Lung (tissue), 12 donors: Measurements from ENCODE around the gene GAB2. TPM values are rescaled to one million over a fixed set of nuclear protein-coding genes. Genes with fewer than 3 reads are reported as not detected.

ENCODE experiments used
- ATAC-seq: fragments of 200-7000 bp; cut with Tn5 transposase; one replicate; pipeline ENCODE4 v1.9.1; 2020; ENCODE audit warnings: moderate number of reproducible peaks; ENCODE audit not compliant: insufficient read depth, low FRiP score
- DNase-seq, 3 donors: peaks; one replicate each; pipeline ENCODE4 v3.0.0-alpha.2; 2013 to 2017
- H3K27ac ChIP-seq, 2 donors: one replicate each; pipeline ENCODE4 v1.5.1; 2013; ENCODE audit warnings: mild to moderate bottlenecking in 2 of 2, moderate library complexity in 2 of 2, control low read depth in 1 of 2, inconsistent platforms in 1 of 2, low read depth in 1 of 2, low read length in 1 of 2
- H3K27me3 ChIP-seq, 3 donors: one replicate each; pipeline ENCODE4 v1.5.1; 2013; ENCODE audit warnings: low read length in 2 of 3; ENCODE audit not compliant: control insufficient read depth in 3 of 3, insufficient read depth in 3 of 3
- H3K36me3 ChIP-seq, 4 donors: one replicate each; pipeline ENCODE4 v1.5.1; 2013; ENCODE audit warnings: low read length in 4 of 4, mild to moderate bottlenecking in 1 of 4, moderate library complexity in 1 of 4; ENCODE audit not compliant: control insufficient read depth in 4 of 4, insufficient read depth in 4 of 4
- H3K4me1 ChIP-seq, 5 donors: one replicate each; pipeline ENCODE4 v1.5.1; 2013; ENCODE audit warnings: low read length in 5 of 5, mild to moderate bottlenecking in 2 of 5, moderate library complexity in 1 of 5; ENCODE audit not compliant: control insufficient read depth in 5 of 5, insufficient read depth in 5 of 5
- H3K4me3 ChIP-seq: one replicate; pipeline ENCODE4 v1.5.1; 2013; ENCODE audit warnings: mild to moderate bottlenecking, control low read depth, moderate library complexity
- H3K9ac ChIP-seq, 2 donors: one replicate each; pipeline ENCODE4 v1.5.1; 2013; ENCODE audit warnings: low read length in 2 of 2, control low read depth in 1 of 2; ENCODE audit not compliant: insufficient read depth in 1 of 2
- H3K9me3 ChIP-seq, 4 donors: one replicate each; pipeline ENCODE4 v1.5.1; 2013; ENCODE audit warnings: low read length in 3 of 4, mild to moderate bottlenecking in 1 of 4, moderate library complexity in 1 of 4; ENCODE audit not compliant: control insufficient read depth in 4 of 4, insufficient read depth in 3 of 4
- CTCF ChIP-seq: IDR thresholded peaks from 2 replicates; pipeline ENCODE4 v1.5.1; 2012; ENCODE audit warnings: mild to moderate bottlenecking; ENCODE audit errors: control extremely low read depth, extremely low read depth
- WGBS, 2 donors: extraction: QIAGEN DNeasy Blood & Tissue Kit; methylation state at CpG; one replicate each; pipeline ENCODE4 v1.1.7; 2013; 5-methylcytosine and 5-hydroxymethylcytosine counted together
- polyA plus RNA-seq, 2 donors: library from polyadenylated mRNA; stranded (reverse); fragments of 200-250 nt; gene quantifications; one replicate each; pipeline ENCODE4 v1.2.1, GENCODE V29; 2013
- total RNA-seq, 2 donors: library from RNA; depleted of rRNA in 1 of 2; stranded (reverse); fragments of >200 nt in 1 of 2; gene quantifications; one replicate each; pipeline ENCODE4 v1.2.1, GENCODE V29; 2014 to 2021
- donor health status: control.
- donor health status: control.
- donor health status: Bipolar disorder and iron deficiency.
- donor health status: healthy.
- donor health status: DM: yes; HTN: yes; CAD: no.

Gene GAB2
- total and polyA plus RNA-seq, 4 donors = 17.8 to 47.9 (median 23.1) TPM

- Histone ChIP-seq H3K4me1 (peaks cover 0 to 10% (median 0%) of the 10 kb centered on the region in 5 donors), H3K9me3 (no peaks in the 10 kb centered on the region), H3K27ac (no peak overlapping the region), H3K36me3 (no peaks in the 10 kb centered on the region), H3K9ac (no peak overlapping the region), H3K4me3 (no peak overlapping the region), H3K27me3 (no peaks in the 10 kb centered on the region)
- WGBS, 2 donors = 82 to 91% methylated on average over 6 of the region's 6 CpGs
- no peak for TF ChIP-seq CTCF
- ATAC-seq (no peak), DNase-seq (no peak)
These were observed 89.7 kb downstream of the GAB2 start for GRCh38 chr11:78327945-78328344.

- WGBS, 2 donors = 69 to 71% methylated on average over 4 of the region's 4 CpGs
- no peak for DNase-seq
- no peak for TF ChIP-seq CTCF
These were observed 92.3 kb downstream of the GAB2 start for GRCh38 chr11:78325274-78325781.

GRCh38 chr11:78323363-78323762 is 94.3 kb downstream of the GAB2 start:
- Histone ChIP-seq H3K9me3 (no peaks in the 10 kb centered on the region), H3K36me3 (no peaks in the 10 kb centered on the region), H3K9ac (no peak overlapping the region), H3K4me1 (peaks cover 9 to 19% (median 15%) of the 10 kb centered on the region in 5 donors), H3K27ac (no peak overlapping the region), H3K27me3 (no peaks in the 10 kb centered on the region), H3K4me3 (no peak overlapping the region)
- 86% methylated on average over 6 of the region's 6 CpGs for WGBS, 2 donors
- TF ChIP-seq CTCF = no peak
- DNase-seq (no peak), ATAC-seq (no peak)

More at GRCh38 chr11:78325274-78325781, 92.3 kb downstream of the GAB2 start:
- H3K9ac ChIP-seq = no peak overlapping the region
- no peak for ATAC-seq
- H3K27ac ChIP-seq = no peak overlapping the region
- H3K4me1 ChIP-seq = peaks cover 0 to 6% (median 0%) of the 10 kb centered on the region in 5 donors
- no peak overlapping the region for H3K4me3 ChIP-seq
- H3K9me3 ChIP-seq = no peaks in the 10 kb centered on the region
- no peaks in the 10 kb centered on the region for H3K36me3 ChIP-seq
- no peaks in the 10 kb centered on the region for H3K27me3 ChIP-seq

GRCh38 chr11:78319453-78319955 is 98.1 kb downstream of the GAB2 start:
- H3K9me3 ChIP-seq = no peaks in the 10 kb centered on the region
- peak; percentile 49 to 89 (median 83) for DNase-seq
- H3K4me1 ChIP-seq = peaks cover 9 to 33% (median 22%) of the 10 kb centered on the region in 5 donors
- H3K9ac ChIP-seq = no peak overlapping the region
- no peaks in the 10 kb centered on the region for H3K27me3 ChIP-seq
- no peak overlapping the region for H3K4me3 ChIP-seq
- no peaks in the 10 kb centered on the region for H3K36me3 ChIP-seq
- 58 to 78% methylated on average over 4 of the region's 4 CpGs for WGBS, 2 donors
- TF ChIP-seq CTCF = no peak
- no peak overlapping the region for H3K27ac ChIP-seq
- no peak for ATAC-seq
